Activated T-cell treated with anti-CD3 and anti-CD28 coated beads for 48 hours (primary cell): ENCODE data around the gene ADH7.
"Not testable (repeated sequence)": the region's sequence is repeated elsewhere in the genome, so short reads cannot be mapped to it uniquely, and the experiment has no call there.

Experiments used
- DNase-seq: peaks from one replicate; pipeline ENCODE4 v3.0.0-alpha.2; 2020; ENCODE audit warnings: low read depth

ADH7 gene

DNA sequence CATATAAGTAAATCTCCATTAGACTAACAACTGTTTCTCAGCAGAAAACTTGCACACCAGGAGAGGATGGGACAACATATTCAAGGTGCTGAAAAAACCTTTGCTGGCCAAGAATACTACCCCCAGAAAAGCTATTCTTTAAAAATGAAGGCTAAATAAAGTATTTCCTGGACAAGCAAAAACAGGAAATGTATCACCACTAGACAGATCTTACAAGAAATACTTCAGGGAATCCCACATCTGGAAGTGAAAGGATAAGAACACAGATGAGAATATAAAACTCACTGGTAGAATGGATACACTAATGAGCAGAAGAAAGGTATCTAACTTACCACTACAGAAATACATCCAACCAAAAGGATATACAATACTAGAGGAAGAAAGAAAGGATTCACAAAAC, 55.6 kb downstream of the ADH7 start:
- DNase-seq = no peak

DNA sequence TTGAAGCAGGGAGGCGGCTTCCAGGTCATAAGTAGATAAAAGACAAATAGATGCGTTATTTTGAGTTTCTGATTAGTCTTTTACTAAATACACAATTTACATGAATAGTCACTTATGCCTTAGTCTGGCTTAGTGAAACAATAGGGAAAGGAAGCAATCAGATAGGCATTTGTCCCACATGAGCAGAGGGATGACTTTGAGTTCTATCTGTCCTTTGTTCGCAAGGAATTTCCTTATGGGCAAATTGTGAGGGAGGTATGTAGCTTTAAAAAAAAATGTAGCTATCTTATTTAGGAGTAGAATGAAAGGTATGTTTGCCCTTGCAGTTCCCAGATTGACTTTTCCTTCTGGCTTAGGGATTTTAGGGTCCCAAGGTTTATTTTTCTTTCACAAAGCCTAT, 56.3 kb downstream of the ADH7 start:
- no peak for DNase-seq

DNA sequence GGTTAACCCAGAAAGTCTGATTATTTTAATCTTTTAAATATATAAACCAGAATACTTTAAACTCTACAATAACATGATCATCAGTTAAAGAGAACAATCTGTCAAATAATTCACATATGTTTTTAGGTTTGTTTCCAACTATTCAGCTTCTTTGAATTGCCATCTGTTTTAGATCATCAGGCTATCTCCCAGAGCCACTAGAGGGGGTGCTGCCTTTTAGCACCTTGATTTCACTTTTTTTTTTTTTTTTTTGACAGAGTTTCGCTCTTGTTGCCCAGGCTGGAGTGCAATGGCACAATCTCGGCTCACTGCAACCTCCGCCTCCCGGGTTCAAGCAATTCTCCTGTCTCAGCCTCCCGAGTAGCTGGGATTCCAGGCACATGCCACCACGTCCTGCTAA, 57.8 kb downstream of the ADH7 start:
- not testable (repeated sequence) for DNase-seq

DNA sequence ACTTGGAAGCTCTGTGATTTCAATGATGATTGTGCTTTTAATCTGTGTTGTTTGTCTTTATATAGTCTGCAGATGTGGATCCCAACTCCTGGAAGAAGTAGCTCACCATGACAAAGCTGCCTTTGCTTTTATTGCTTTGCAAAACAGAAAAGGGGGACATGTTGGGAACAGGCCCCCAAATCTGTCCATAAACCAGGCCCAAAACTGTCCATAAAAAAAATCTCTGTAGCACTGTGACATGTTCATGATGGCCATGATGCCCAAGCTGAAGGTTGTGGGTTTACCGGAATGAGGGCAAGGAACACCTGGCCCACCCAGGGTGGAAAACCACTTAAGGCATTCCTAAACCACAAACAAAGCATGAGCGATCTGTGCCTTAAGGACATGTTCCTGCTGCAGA, 62.7 kb downstream of the ADH7 start:
- not testable (repeated sequence) for DNase-seq

DNA sequence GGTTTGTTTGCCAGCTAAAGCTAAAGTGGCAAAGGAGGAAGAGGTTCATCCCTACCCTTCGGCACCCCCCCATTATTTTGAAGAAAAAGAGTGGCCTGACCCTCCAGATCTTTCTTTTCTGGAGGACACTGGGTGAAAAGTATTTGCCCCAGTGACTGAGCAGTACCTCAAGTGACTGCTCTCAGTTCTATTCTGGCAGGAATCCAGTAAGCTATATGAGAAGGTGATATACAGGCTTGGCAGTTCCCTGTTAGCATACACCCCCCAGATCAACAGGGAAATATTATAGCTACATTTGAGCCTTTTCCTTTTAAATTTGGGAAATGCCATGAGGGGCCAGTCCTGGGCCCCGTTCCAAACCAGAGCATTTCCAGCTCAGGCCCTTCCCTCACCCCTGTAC, 67.3 kb downstream of the ADH7 start:
- DNase-seq = not testable (repeated sequence)

DNA sequence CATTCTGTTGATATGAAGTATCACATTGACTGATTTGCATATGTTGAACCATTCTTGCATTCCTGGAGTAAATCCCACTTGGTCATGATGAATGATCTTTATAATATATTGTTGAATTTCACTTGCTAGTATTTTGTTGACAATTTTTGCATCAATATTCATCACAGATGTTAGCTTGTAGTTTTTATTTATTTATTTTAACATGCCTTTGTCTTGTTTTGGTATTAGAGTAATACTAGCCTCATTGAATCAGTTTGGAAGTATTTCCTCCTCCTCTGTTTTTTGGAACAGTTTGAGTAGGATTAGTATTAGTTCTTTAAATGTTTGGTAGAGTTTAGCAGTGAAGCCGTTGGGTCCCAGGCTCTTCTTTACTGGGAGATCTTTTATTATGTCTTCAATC, 68.7 kb downstream of the ADH7 start:
- DNase-seq = no peak

DNA sequence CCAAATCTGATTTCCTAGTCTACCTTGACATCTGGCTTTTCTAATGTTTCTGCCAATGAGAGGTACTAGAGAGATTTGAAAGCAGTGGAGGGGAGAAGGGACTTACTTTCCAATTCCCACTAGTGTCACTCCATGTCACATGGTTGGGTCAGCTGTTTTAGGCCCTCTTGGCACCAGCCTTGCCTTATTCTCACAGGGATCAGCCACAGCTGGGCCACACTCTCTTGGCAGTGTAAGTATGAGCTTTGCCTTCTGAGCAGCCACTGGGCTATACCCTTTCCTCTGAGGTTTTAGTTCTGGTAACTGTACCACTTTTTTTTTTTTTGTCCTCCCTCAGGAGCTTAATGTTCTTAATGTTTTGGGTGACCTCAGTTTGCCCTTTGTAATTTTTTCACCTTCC, 72.4 kb downstream of the ADH7 start:
- DNase-seq = no peak
